ENCODE data around the gene FUT1. TPM values are rescaled to one million over a fixed set of nuclear protein-coding genes. Genes with fewer than 3 reads are reported as not detected.
"Not testable (repeated sequence)": the region's sequence is repeated elsewhere in the genome, so short reads cannot be mapped to it uniquely, and the experiment has no call there.

FUT1 gene
- total and polyA plus RNA-seq, 2 of the 8 experiments (the other 6 are each of a cell fraction or from before 2014, with no cell fraction given): 7.4 to 12.9 TPM

- not testable (repeated sequence) for H3K79me1 ChIP-seq (ENCODE audit: low read depth, low read length); H3K4me2 ChIP-seq (ENCODE audit: insufficient read depth in 1 of 2, low read depth in 2 of 2, low read length in 2 of 2); H2BK12ac ChIP-seq (ENCODE audit: low read depth, low read length); H3K27me3 ChIP-seq (replicated peaks in 1 of 4; ENCODE audit: control insufficient read depth in 3 of 4, extremely low read depth in 1 of 4, insufficient read depth in 3 of 4, low read length in 3 of 4); H2AK5ac ChIP-seq (ENCODE audit: low read depth, low read length); H3K4me3 ChIP-seq (ENCODE audit: extremely low read depth in 1 of 4, insufficient read depth in 2 of 4, low read depth in 3 of 4, low read length in 4 of 4); H4K5ac ChIP-seq (ENCODE audit: insufficient read length, low read depth, low read length); H2BK20ac ChIP-seq (ENCODE audit: low read length); H3K14ac ChIP-seq (ENCODE audit: insufficient read length); H2BK15ac ChIP-seq (ENCODE audit: low read length); H3K36me3 ChIP-seq (ENCODE audit: control insufficient read depth in 2 of 4, insufficient read depth in 4 of 4, low read length in 3 of 4); H4K91ac ChIP-seq (replicated peaks; ENCODE audit: insufficient read length, low read length); H4K8ac ChIP-seq (ENCODE audit: extremely low read depth, insufficient read depth, low read length); H3K79me2 ChIP-seq (ENCODE audit: control insufficient read depth in 1 of 2, insufficient read depth in 2 of 2, low read length in 2 of 2); H3K4ac ChIP-seq (replicated peaks; ENCODE audit: insufficient read length, low read depth, low read length); H3K4me1 ChIP-seq (replicated peaks in 1 of 4; ENCODE audit: control insufficient read depth in 3 of 4, insufficient read depth in 4 of 4, low read length in 3 of 4); H3K56ac ChIP-seq (replicated peaks; ENCODE audit: insufficient read length, low read depth, low read length); H3K27ac ChIP-seq (ENCODE audit: low read depth, low read length); H3K23ac ChIP-seq (ENCODE audit: insufficient read length); H3K23me2 ChIP-seq (ENCODE audit: low read depth, low read length); H3K18ac ChIP-seq (ENCODE audit: extremely low read depth, low read length); H2AFZ ChIP-seq (ENCODE audit: low read length); H3K9me3 ChIP-seq (ENCODE audit: insufficient read depth in 2 of 2, low read depth in 1 of 2, low read length in 1 of 2); H2BK120ac ChIP-seq (replicated peaks; ENCODE audit: low read depth, low read length); DNase-seq (ENCODE audit: low read depth in 1 of 2, low spot score in 2 of 2); FAIRE-seq; H2BK5ac ChIP-seq (ENCODE audit: low read depth, low read length); H3K9ac ChIP-seq (replicated peaks in 1 of 4; ENCODE audit: extremely low read depth in 1 of 4, low read depth in 3 of 4, low read length in 3 of 4); H4K20me1 ChIP-seq (replicated peaks in 1 of 2; ENCODE audit: control insufficient read depth in 1 of 2, insufficient read depth in 2 of 2, low read length in 2 of 2)
- WGBS, 2 experiments (ENCODE audit: extremely low coverage in 1 of 2, insufficient coverage in 1 of 2, insufficient read length in 1 of 2, insufficient replicate concordance in 2 of 2, low coverage in 1 of 2, low lambda C conversion rate in 2 of 2, missing lambda C conversion rate in 1 of 2): 72% methylated on average over 6 of the region's 6 CpGs; no CpG with 5 or more reads in 1 of the 2 experiments
- CTCF ChIA-PET (ENCODE audit: partially characterized antibody): interaction anchor here (0.7 to 1.5 kb wide), 6 partner anchors 9 to 111 kb away, joined by 3 to 5 read pairs (median 4); no protein-coding TSS in a partner anchor
- POLR2A ChIA-PET (ENCODE audit: partially characterized antibody): interaction anchor here (0.6 to 5.0 kb wide), 4 partner anchors 9 to 185 kb away, joined by 3 to 39 read pairs (median 4); partner anchors contain the start of genes CA11 and FUT2
Observed at GRCh38 chr19:48768171-48768753, 15.8 kb upstream of the FUT1 start.

- not testable (repeated sequence) for H3K27me3 ChIP-seq (replicated peaks in 1 of 4; ENCODE audit: control insufficient read depth in 3 of 4, extremely low read depth in 1 of 4, insufficient read depth in 3 of 4, low read length in 3 of 4)
- WGBS, 2 experiments (ENCODE audit: extremely low coverage in 1 of 2, insufficient coverage in 1 of 2, insufficient read length in 1 of 2, insufficient replicate concordance in 2 of 2, low coverage in 1 of 2, low lambda C conversion rate in 2 of 2, missing lambda C conversion rate in 1 of 2): 63% methylated on average over 5 of the region's 5 CpGs; no CpG with 5 or more reads in 1 of the 2 experiments
Observed at GRCh38 chr19:48765816-48766215, 13.4 kb upstream of the FUT1 start.

More at GRCh38 chr19:48765816-48766215, 13.4 kb upstream of the FUT1 start:
- not testable (repeated sequence) for DNase-seq (ENCODE audit: low read depth in 1 of 2, low spot score in 2 of 2); H2BK20ac ChIP-seq (ENCODE audit: low read length); H3K56ac ChIP-seq (replicated peaks; ENCODE audit: insufficient read length, low read depth, low read length); H3K79me2 ChIP-seq (ENCODE audit: control insufficient read depth in 1 of 2, insufficient read depth in 2 of 2, low read length in 2 of 2); H3K4ac ChIP-seq (replicated peaks; ENCODE audit: insufficient read length, low read depth, low read length); H3K9ac ChIP-seq (replicated peaks in 1 of 4; ENCODE audit: extremely low read depth in 1 of 4, low read depth in 3 of 4, low read length in 3 of 4); H3K36me3 ChIP-seq (ENCODE audit: control insufficient read depth in 2 of 4, insufficient read depth in 4 of 4, low read length in 3 of 4); FAIRE-seq; H3K18ac ChIP-seq (ENCODE audit: extremely low read depth, low read length); H2BK120ac ChIP-seq (replicated peaks; ENCODE audit: low read depth, low read length); H3K79me1 ChIP-seq (ENCODE audit: low read depth, low read length); H2BK12ac ChIP-seq (ENCODE audit: low read depth, low read length); H3K4me3 ChIP-seq (ENCODE audit: extremely low read depth in 1 of 4, insufficient read depth in 2 of 4, low read depth in 3 of 4, low read length in 4 of 4); H2BK15ac ChIP-seq (ENCODE audit: low read length); H3K23ac ChIP-seq (ENCODE audit: insufficient read length); H3K9me3 ChIP-seq (ENCODE audit: insufficient read depth in 2 of 2, low read depth in 1 of 2, low read length in 1 of 2); H3K23me2 ChIP-seq (ENCODE audit: low read depth, low read length); H4K5ac ChIP-seq (ENCODE audit: insufficient read length, low read depth, low read length); H3K4me2 ChIP-seq (ENCODE audit: insufficient read depth in 1 of 2, low read depth in 2 of 2, low read length in 2 of 2); H3K4me1 ChIP-seq (replicated peaks in 1 of 4; ENCODE audit: control insufficient read depth in 3 of 4, insufficient read depth in 4 of 4, low read length in 3 of 4); H2AK5ac ChIP-seq (ENCODE audit: low read depth, low read length); H2AFZ ChIP-seq (ENCODE audit: low read length); H3K27ac ChIP-seq (ENCODE audit: low read depth, low read length); H4K8ac ChIP-seq (ENCODE audit: extremely low read depth, insufficient read depth, low read length); H4K20me1 ChIP-seq (replicated peaks in 1 of 2; ENCODE audit: control insufficient read depth in 1 of 2, insufficient read depth in 2 of 2, low read length in 2 of 2); H3K14ac ChIP-seq (ENCODE audit: insufficient read length); H2BK5ac ChIP-seq (ENCODE audit: low read depth, low read length); H4K91ac ChIP-seq (replicated peaks; ENCODE audit: insufficient read length, low read length)
- ChIA-PET CTCF (ENCODE audit: partially characterized antibody) (interaction anchor here (0.9 to 2.6 kb wide), 3 partner anchors 22 to 76 kb away, joined by 3 to 6 read pairs (median 4); no protein-coding TSS in a partner anchor), POLR2A (ENCODE audit: partially characterized antibody) (interaction anchor here (1.0 to 1.9 kb wide), 6 partner anchors 10 to 27 kb away, joined by 3 to 8 read pairs (median 4); partner anchors contain the start of gene IZUMO1)

All from H1 (cell line).